WI38 (cell line): ENCODE data around the gene DNAJC6.
"Not testable (repeated sequence)": the region's sequence is repeated elsewhere in the genome, so short reads cannot be mapped to it uniquely, and the experiment has no call there.

Experiments used
- H3K4me3 ChIP-seq: 2 replicates; pipeline ENCODE4 v1.5.1; 2011; ENCODE audit warnings: low read depth, mild to moderate bottlenecking, control low read depth, low read length
- TF ChIP-seq, protein P1 (sequence below): IDR thresholded peaks from 2 replicates; pipeline ENCODE4 v1.5.1; 2012; ENCODE audit warnings: low read depth, mild to moderate bottlenecking, control low read depth, low read length

Gene DNAJC6

DNA sequence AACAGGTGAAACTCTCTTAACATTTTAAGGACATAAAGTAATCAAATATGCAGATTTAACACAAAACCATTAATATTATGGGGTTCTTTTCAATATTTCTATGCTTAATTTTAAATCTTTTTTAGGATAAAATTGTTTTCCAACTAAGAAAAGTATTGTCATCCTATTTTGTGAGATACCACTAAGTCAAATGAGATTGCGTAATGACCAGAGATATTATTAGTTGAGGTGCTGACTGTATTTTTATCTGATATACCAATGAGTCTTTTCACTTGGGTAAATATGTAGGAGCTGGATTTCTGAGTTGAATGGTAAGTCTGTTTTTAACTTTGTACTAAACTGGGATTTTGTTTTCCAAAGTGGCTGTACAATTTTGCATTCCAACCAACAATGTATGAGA lies 136.5 kb downstream of the DNAJC6 start:
- H3K4me3 ChIP-seq: no peak overlapping the region
- TF ChIP-seq, protein P1, sequence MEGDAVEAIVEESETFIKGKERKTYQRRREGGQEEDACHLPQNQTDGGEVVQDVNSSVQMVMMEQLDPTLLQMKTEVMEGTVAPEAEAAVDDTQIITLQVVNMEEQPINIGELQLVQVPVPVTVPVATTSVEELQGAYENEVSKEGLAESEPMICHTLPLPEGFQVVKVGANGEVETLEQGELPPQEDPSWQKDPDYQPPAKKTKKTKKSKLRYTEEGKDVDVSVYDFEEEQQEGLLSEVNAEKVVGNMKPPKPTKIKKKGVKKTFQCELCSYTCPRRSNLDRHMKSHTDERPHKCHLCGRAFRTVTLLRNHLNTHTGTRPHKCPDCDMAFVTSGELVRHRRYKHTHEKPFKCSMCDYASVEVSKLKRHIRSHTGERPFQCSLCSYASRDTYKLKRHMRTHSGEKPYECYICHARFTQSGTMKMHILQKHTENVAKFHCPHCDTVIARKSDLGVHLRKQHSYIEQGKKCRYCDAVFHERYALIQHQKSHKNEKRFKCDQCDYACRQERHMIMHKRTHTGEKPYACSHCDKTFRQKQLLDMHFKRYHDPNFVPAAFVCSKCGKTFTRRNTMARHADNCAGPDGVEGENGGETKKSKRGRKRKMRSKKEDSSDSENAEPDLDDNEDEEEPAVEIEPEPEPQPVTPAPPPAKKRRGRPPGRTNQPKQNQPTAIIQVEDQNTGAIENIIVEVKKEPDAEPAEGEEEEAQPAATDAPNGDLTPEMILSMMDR: no peak

DNA sequence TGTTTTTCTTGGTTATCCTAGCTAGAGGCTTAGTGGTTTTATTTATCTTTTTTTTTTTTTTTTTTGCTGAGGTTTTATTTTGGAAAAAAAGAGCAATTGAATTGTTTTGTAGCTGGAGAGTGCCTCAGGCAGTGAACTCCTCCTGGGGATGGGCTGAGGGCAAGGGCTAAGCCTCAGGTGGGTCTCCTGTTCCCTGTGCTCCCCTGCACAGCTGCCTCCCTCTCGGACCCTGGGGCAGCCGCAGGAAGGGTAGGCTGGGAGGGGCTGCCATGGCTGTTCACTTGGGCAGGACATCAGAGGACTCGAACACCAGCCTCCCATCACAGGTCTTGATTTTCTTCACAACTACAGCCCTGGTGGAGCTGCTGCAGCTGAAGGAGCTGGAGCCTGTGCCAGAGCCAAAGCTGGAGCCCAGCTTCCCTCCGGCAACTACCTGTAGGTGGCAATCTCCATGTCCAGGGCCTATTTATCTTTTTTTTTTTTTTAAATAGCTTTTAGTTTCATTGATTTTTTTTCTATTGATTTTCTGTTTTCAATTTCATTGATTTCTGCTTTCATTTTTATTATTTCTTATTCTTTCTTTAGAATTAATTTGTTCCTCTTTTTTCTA lies 140.0 kb downstream of the DNAJC6 start:
- TF ChIP-seq, protein P1: no peak
- H3K4me3 ChIP-seq: no peak overlapping the region

DNA sequence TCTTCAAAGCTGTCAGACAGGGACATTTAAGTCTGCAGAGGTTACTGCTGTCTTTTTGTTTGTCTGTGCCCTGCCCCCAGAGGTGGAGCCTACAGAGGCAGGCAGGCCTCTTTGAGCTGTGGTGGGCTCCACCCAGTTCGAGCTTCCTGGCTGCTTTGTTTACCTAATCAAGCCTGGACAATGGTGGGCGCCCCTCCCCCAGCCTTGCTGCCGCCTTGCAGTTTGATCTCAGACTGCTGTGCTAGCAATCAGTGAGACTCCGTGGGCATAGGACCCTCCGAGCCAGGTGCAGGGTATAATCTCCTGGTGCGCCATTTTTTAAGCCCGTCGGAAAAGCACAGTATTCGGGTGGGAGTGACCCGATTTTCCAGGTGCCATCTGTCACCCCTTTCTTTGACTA lies 146.3 kb downstream of the DNAJC6 start:
- H3K4me3 ChIP-seq: not testable (repeated sequence)

DNA sequence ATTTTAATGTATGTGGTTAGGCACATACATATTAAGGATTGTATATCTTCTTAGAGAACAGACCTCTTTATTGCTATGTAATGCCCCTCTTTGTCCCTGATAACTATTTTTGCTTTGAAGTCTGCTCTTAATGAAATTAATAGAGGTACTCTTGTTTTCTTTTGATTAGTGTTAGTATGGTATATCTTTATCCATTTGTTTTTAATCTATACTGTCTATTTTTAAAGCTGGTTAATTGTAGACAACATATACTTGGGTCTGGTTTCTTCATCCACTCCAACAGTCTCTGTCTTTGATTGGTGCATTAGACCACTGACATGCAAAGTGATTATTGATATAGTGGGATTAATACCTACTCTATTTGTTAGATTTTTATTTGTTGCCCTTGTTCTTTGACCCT lies 147.1 kb downstream of the DNAJC6 start:
- TF ChIP-seq, protein P1: no peak
- no peak overlapping the region for H3K4me3 ChIP-seq

DNA sequence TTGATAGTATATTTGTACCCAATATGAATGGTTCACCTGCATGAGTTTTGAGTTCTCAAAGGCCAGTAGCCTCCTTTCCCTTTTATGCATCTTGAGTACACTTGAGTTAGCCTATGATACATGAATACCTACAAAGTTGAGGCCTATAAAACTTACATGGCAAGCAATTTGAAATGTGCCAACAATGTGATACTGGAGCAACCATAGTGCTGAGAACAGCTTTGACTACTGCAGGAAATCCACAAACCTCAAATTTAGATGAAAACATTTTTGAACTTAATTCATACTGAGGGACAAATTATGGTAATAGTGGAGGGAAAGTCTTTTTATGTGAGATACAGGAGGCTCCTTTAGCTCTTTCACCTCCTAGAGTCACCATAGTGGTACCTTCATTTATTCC lies 148.5 kb downstream of the DNAJC6 start:
- no peak overlapping the region for H3K4me3 ChIP-seq
- TF ChIP-seq, protein P1: no peak

DNA sequence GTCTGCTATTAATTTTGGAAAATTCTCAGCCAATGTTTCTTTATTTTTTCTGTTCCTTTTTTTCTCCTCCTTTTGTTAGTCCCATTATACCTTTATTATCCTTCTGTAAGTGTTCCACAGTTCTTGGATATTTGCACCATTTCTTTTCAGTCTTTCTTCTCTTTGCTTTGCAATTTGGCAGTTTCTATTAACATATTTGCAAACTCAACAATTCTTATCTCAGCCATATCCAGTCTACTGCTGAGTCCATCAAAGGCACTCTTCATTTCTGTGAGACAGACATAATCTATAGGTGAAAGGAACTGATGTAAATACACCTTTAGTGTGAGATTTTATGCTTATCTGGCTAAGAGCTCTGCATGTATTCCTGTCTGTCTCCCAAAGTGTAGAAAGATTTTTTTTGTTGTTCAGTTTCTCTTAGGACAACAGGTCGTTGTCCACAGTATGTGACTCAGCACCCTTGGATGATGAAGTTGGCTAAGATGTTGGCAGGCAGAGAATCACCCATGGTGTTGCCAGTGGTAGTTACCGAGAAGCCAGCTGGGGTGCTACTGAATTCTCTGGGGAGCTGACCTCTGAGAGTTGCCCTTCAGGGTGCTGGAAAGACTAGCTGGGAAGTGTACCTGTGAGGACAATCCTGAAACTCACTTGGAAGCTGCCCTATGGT lies 149.5 kb downstream of the DNAJC6 start:
- H3K4me3 ChIP-seq: no peak overlapping the region
- TF ChIP-seq, protein P1: no peak

DNA sequence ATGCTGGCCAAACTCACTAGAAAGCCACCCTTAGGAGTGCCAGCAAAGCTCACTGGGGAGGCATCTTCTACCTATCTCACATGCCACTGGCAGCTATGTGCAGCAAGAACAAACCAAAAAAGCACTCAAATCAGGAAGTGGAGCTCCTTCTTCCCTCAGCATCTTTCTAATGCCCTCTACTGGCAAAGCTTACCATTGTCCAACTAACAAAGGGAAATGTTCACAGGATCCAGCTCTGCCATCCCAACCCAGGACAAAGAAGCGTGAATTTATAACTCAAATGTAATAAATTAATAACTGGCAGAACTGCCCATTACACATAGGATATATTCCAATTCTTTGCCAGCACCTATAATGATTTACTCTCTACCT lies 150.0 kb downstream of the DNAJC6 start:
- H3K4me3 ChIP-seq: no peak overlapping the region
- TF ChIP-seq, protein P1: peak; percentile 28
